Vagina (tissue), 2 donors: ENCODE results near the gene TPCN2.

ENCODE experiments used
- POLR2AphosphoS5 ChIP-seq, 2 donors: sonication (generic); formaldehyde crosslinking; IDR thresholded peaks; one replicate each; pipeline ENCODE4 v1.9.0; 2017; ENCODE audit warnings: antibody characterized with exemption in 2 of 2, mild to moderate bottlenecking in 2 of 2, low read depth in 1 of 2; ENCODE audit not compliant: insufficient read depth in 1 of 2
- TF ChIP-seq, protein P1 (sequence below), 3 experiments: fragments of 450-650 bp in 2 of 3; fragments of 200-600 bp in 1 of 3; sonication (generic) in 1 of 3; IDR thresholded peaks; one replicate each; pipeline ENCODE4 v1.5.1; 2017 to 2019; ENCODE audit warnings: antibody characterized with exemption in 3 of 3, mild to moderate bottlenecking in 2 of 3, moderate library complexity in 2 of 3

DNA sequence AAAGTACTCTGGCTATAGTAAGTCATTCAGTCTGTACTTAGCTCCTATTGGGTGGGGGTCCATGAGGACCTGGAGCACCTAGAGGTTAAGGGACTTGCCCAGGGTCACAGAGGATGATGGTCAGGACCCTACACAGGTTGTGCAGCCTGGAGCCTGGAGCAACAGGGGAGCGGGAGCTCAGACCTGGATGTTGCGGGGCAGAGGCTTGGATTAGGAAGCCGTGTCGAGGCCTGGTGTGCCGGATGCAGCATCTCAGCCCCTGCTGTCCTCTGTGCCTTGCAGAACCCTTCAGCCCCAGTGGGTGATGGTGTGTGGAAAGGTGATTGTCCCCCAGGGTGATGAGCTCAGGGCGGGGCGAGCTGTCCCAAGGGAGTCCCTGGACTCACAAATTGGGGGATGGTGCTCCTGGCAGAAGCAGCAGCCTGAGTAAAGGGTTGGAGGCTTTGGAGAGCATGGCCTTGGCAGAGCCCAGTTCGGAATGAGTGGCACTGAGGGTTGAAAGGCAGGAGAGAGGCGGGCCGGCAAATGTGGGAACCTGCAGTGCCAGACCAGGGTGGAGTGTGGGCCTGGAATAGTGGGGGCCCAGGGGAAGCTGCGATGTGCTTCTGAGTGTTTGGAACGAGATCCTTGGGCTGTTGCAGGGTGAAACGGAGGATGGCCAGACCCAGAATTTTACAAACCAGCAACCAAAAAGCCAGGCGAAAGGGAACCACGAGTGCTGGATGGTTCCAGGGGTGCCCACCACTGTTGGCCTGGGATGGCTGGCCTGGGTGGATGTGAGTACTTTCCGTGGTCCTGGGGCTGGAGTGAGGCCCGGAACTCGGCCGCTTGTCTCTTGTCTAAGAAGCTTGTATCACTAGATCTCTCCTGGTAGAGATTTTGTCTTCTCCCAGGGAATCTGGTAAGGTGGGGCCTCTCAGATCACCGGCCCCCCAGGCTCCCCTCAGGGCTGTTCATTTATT, 2.9 kb downstream of the TPCN2 start:
- TF ChIP-seq POLR2AphosphoS5 (IDR thresholded peaks at IDR 0.05; ENCODE audit: insufficient read depth in 1 of 2, low read depth in 1 of 2), result no peak
- TF ChIP-seq, protein P1, sequence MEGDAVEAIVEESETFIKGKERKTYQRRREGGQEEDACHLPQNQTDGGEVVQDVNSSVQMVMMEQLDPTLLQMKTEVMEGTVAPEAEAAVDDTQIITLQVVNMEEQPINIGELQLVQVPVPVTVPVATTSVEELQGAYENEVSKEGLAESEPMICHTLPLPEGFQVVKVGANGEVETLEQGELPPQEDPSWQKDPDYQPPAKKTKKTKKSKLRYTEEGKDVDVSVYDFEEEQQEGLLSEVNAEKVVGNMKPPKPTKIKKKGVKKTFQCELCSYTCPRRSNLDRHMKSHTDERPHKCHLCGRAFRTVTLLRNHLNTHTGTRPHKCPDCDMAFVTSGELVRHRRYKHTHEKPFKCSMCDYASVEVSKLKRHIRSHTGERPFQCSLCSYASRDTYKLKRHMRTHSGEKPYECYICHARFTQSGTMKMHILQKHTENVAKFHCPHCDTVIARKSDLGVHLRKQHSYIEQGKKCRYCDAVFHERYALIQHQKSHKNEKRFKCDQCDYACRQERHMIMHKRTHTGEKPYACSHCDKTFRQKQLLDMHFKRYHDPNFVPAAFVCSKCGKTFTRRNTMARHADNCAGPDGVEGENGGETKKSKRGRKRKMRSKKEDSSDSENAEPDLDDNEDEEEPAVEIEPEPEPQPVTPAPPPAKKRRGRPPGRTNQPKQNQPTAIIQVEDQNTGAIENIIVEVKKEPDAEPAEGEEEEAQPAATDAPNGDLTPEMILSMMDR (IDR thresholded peaks at IDR 0.05), result no peak
